ENCODE data around the gene CLSTN1. TPM values are rescaled to one million over a fixed set of nuclear protein-coding genes. Genes with fewer than 3 reads are reported as not detected.

Gene CLSTN1
- total RNA-seq (10 to 100 TPM in 1 of 2 donors, 1 to 10 TPM in 1; 8.0 to 13.4 TPM), polyA plus RNA-seq (1 to 10 TPM; 3.1 to 9.6 TPM)

GRCh38 chr1:9823943-9824701 lies at the start of gene CLSTN1:
TSS of gene CLSTN1 (minus strand) at chr1:9823965. CDS start at chr1:9823733, 232 bp downstream.
- 2% methylated on average over 93 of the region's 93 CpGs for WGBS
- peak; percentile 80 for DNase-seq (ENCODE audit: low spot score)
- H3K9me3 ChIP-seq (ENCODE audit: control insufficient read depth in 4 of 4, low read length in 3 of 4): no peaks in the 10 kb centered on the region
- H3K9ac ChIP-seq (ENCODE audit: low read depth in 1 of 2, low read length in 2 of 2): peak within 1 kb of the TSS in 1 of 2 donors; percentile 28
- H3K4me3 ChIP-seq (ENCODE audit: low read depth in 1 of 3, low read length in 3 of 3): peak within 1 kb of the TSS; percentile 65 to 96 (median 74)
- H3K4me1 ChIP-seq (ENCODE audit: control insufficient read depth in 4 of 4, insufficient read depth in 4 of 4, low read length in 3 of 4): peaks cover 10 to 23% (median 21%) of the 10 kb centered on the region in 4 donors
- peak within 1 kb of the TSS; percentile 31 to 54 for H3K27ac ChIP-seq (ENCODE audit: low read depth in 1 of 2, low read length in 2 of 2)
- no peaks in the 10 kb centered on the region for H3K27me3 ChIP-seq (ENCODE audit: control insufficient read depth in 4 of 4, insufficient read depth in 4 of 4, low read length in 3 of 4)
- TF ChIP-seq ZBTB33 (IDR thresholded peaks at IDR 0.05) (no peak), YY1 (IDR thresholded peaks at IDR 0.05) (peak; percentile 66)
- no peaks in the 10 kb centered on the region for H3K36me3 ChIP-seq (ENCODE audit: control insufficient read depth in 4 of 4, insufficient read depth in 3 of 4, low read depth in 1 of 4, low read length in 3 of 4)

- peaks cover 0 to 16% (median 12%) of the 10 kb centered on the region in 4 donors for H3K4me1 ChIP-seq (ENCODE audit: control insufficient read depth in 4 of 4, insufficient read depth in 4 of 4, low read length in 3 of 4)
- H3K27ac ChIP-seq (ENCODE audit: low read depth in 1 of 2, low read length in 2 of 2): no peak overlapping the region
- H3K9ac ChIP-seq (ENCODE audit: low read depth in 1 of 2, low read length in 2 of 2): no peak overlapping the region
- DNase-seq (ENCODE audit: low spot score): no peak
- 86% methylated on average over 5 of the region's 5 CpGs for WGBS
- no peak overlapping the region for H3K4me3 ChIP-seq (ENCODE audit: low read depth in 1 of 3, low read length in 3 of 3)
- no peaks in the 10 kb centered on the region for H3K27me3 ChIP-seq (ENCODE audit: control insufficient read depth in 4 of 4, insufficient read depth in 4 of 4, low read length in 3 of 4)
- peaks cover 0 to 3% (median 1%) of the 10 kb centered on the region in 4 donors for H3K36me3 ChIP-seq (ENCODE audit: control insufficient read depth in 4 of 4, insufficient read depth in 3 of 4, low read depth in 1 of 4, low read length in 3 of 4)
- TF ChIP-seq FOXA1 (IDR thresholded peaks at IDR 0.05) (no peak), YY1 (IDR thresholded peaks at IDR 0.05) (no peak), FOXA2 (IDR thresholded peaks at IDR 0.05) (no peak), RXRA (IDR thresholded peaks at IDR 0.05) (no peak), MAX (IDR thresholded peaks at IDR 0.05) (no peak), SP1 (IDR thresholded peaks at IDR 0.05) (no peak), ATF3 (IDR thresholded peaks at IDR 0.05) (no peak), JUND (IDR thresholded peaks at IDR 0.05) (no peak), TAF1 (conservative IDR thresholded peaks at IDR 0.05) (no peak), HNF4A (conservative IDR thresholded peaks at IDR 0.05) (no peak), CTCF (IDR thresholded peaks at IDR 0.05; ENCODE audit: low read depth, low read length, missing input control) (no peak), REST (IDR thresholded peaks at IDR 0.05) (no peak), HNF4G (IDR thresholded peaks at IDR 0.05) (no peak), ZBTB33 (IDR thresholded peaks at IDR 0.05) (no peak), EGR1 (IDR thresholded peaks at IDR 0.05; ENCODE audit: low read depth in 2 of 2) (no peak), GABPA (IDR thresholded peaks at IDR 0.05 in 1 of 2, conservative IDR thresholded peaks at IDR 0.05 in 1 of 2) (no peak), NR2F2 (IDR thresholded peaks at IDR 0.05) (no peak), RAD21 (IDR thresholded peaks at IDR 0.05) (no peak)
- no peaks in the 10 kb centered on the region for H3K9me3 ChIP-seq (ENCODE audit: control insufficient read depth in 4 of 4, low read length in 3 of 4)
Measured at GRCh38 chr1:9873385-9873784, 49.6 kb upstream of the CLSTN1 start.

Measured in liver (tissue), 9 donors.